ENCODE results near the gene PXYLP1. TPM values are rescaled to one million over a fixed set of nuclear protein-coding genes. Genes with fewer than 3 reads are reported as not detected.

Gene PXYLP1
- total RNA-seq, 6 donors from 2014 or later: 6.5 to 17.5 (median 9.8) TPM

DNA sequence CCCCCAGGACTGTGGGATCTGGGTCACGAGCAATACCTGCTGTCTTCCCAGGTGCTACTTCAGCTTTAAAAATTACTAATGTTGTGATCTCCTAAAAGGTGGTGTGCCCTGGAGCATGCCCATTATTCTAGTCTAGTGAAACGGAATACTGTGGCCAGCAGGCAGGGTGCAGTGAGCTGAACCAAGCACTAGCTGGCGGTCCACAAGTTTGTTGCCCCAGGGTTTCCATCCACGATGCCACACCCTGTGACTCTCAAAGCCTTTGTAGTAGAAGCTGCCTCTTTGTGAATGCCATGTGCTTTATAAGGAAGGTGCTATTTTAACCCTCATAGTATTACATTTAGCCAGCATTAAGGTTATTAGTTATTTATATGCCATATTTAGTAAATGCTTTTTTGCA is 49.1 kb downstream of the PXYLP1 start:
- ATAC-seq (ENCODE audit: low FRiP score in 2 of 2) (no peak), DNase-seq (no peak)
- Histone ChIP-seq H3K36me3 (peaks cover 0 to 7% (median 0%) of the 10 kb centered on the region in 4 donors), H3K4me3 (no peak overlapping the region), H3K27ac (no peak overlapping the region), H3K9me3 (no peaks in the 10 kb centered on the region), H3K4me1 (peaks cover 15 to 17% (median 17%) of the 10 kb centered on the region in 4 donors), H3K27me3 (no peaks in the 10 kb centered on the region)
- 84 to 89% methylated on average over 4 of the region's 4 CpGs for WGBS, 2 donors
- TF ChIP-seq POLR2AphosphoS5 (IDR thresholded peaks at IDR 0.05) (no peak), EP300 (IDR thresholded peaks at IDR 0.05) (no peak), POLR2A (IDR thresholded peaks at IDR 0.05) (no peak)
- TF ChIP-seq, protein P1, sequence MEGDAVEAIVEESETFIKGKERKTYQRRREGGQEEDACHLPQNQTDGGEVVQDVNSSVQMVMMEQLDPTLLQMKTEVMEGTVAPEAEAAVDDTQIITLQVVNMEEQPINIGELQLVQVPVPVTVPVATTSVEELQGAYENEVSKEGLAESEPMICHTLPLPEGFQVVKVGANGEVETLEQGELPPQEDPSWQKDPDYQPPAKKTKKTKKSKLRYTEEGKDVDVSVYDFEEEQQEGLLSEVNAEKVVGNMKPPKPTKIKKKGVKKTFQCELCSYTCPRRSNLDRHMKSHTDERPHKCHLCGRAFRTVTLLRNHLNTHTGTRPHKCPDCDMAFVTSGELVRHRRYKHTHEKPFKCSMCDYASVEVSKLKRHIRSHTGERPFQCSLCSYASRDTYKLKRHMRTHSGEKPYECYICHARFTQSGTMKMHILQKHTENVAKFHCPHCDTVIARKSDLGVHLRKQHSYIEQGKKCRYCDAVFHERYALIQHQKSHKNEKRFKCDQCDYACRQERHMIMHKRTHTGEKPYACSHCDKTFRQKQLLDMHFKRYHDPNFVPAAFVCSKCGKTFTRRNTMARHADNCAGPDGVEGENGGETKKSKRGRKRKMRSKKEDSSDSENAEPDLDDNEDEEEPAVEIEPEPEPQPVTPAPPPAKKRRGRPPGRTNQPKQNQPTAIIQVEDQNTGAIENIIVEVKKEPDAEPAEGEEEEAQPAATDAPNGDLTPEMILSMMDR (IDR thresholded peaks at IDR 0.05): no peak

DNA sequence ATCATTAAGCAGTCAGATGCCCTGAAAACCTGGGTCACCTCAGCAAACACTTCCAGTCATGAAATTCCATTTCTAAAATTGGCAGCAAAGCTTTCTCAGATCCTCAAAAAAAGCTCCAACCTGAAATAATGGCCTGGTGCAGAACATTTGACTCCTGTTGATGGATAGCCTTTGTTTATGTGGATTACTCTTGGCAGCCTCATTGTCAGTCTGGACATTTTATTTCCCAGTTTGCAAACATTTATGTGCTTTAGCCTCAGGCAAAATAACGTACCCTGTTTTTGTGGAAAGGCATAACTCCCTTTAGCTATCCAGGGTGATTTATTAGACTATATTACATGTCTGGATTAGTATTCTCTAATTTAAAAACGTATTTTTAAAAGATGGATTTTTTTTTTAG is 53.9 kb downstream of the PXYLP1 start:
- Histone ChIP-seq H3K27ac (no peak overlapping the region), H3K4me3 (no peak overlapping the region), H3K36me3 (peaks cover 0 to 13% (median 1%) of the 10 kb centered on the region in 4 donors), H3K9me3 (no peaks in the 10 kb centered on the region), H3K27me3 (no peaks in the 10 kb centered on the region), H3K4me1 (peaks cover 0 to 11% (median 5%) of the 10 kb centered on the region in 4 donors)
- ATAC-seq (ENCODE audit: low FRiP score in 2 of 2) (no peak), DNase-seq (no peak)
- TF ChIP-seq, protein P1 (IDR thresholded peaks at IDR 0.05): no peak
- no peak for TF ChIP-seq POLR2AphosphoS5 (IDR thresholded peaks at IDR 0.05)
- TF ChIP-seq POLR2A (IDR thresholded peaks at IDR 0.05): no peak
- no peak for TF ChIP-seq EP300 (IDR thresholded peaks at IDR 0.05)
- 85 to 91% methylated on average over 2 of the region's 2 CpGs for WGBS, 2 donors

DNA sequence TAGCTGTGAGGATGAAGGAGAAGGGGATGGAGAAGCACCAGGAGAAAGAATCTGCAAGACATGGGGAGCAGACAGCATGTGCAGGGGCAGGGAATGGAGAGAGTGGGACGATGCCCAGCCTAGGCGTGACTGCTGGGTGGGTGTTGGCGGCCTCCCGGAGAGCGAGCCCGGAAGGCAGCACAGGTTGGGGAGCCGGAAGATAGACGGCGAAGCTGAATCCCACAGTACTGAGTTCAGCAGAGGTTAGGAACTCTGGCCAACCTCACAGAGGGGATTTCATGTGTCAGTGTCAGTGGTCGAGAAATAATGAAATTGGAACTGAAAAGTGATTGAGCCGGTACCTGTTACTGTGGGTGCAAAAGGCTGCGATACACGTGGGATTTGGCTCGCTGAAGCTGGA is 55.2 kb downstream of the PXYLP1 start:
- TF ChIP-seq EP300 (IDR thresholded peaks at IDR 0.05) (no peak), POLR2AphosphoS5 (IDR thresholded peaks at IDR 0.05) (no peak)
- Histone ChIP-seq H3K9me3 (no peaks in the 10 kb centered on the region), H3K27ac (no peak overlapping the region), H3K4me3 (no peak overlapping the region), H3K36me3 (peaks cover 0 to 9% (median 1%) of the 10 kb centered on the region in 4 donors), H3K27me3 (no peaks in the 10 kb centered on the region), H3K4me1 (peaks cover 0 to 11% (median 5%) of the 10 kb centered on the region in 4 donors)
- ATAC-seq (ENCODE audit: low FRiP score in 2 of 2) (no peak), DNase-seq (peak in 1 of 2 donors; percentile 45)
- WGBS, 2 donors: 84 to 93% methylated on average over 14 of the region's 14 CpGs

DNA sequence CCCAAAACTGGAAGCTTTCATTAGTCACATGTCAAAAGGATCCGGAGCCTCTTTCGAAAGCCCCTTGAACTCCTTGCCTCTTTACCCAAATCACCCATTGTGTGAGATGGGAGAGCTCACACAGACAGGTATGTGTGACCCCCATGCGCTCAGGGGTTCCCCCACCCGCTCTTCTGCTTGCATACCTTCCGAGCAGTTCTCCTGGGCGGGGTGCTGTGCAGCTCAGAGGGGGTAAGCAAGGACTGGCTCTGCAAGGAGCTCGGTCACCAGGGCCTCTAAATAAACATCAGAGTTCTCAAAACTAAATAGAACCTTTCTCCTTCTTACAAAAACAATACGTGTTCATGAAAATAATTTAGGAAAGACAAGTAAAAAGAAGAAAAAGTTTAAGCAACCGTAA is 55.7 kb downstream of the PXYLP1 start:
- Histone ChIP-seq H3K9me3 (no peaks in the 10 kb centered on the region), H3K36me3 (peaks cover 0 to 9% (median 1%) of the 10 kb centered on the region in 4 donors), H3K27ac (no peak overlapping the region), H3K4me1 (peaks cover 0 to 11% (median 5%) of the 10 kb centered on the region in 4 donors), H3K27me3 (no peaks in the 10 kb centered on the region), H3K4me3 (no peak overlapping the region)
- TF ChIP-seq POLR2AphosphoS5 (IDR thresholded peaks at IDR 0.05) (no peak), EP300 (IDR thresholded peaks at IDR 0.05) (no peak), POLR2A (IDR thresholded peaks at IDR 0.05) (no peak)
- TF ChIP-seq, protein P1 (IDR thresholded peaks at IDR 0.05): no peak
- 58 to 66% methylated on average over 9 of the region's 9 CpGs for WGBS, 2 donors
- DNase-seq (no peak), ATAC-seq (ENCODE audit: low FRiP score in 2 of 2) (no peak)

DNA sequence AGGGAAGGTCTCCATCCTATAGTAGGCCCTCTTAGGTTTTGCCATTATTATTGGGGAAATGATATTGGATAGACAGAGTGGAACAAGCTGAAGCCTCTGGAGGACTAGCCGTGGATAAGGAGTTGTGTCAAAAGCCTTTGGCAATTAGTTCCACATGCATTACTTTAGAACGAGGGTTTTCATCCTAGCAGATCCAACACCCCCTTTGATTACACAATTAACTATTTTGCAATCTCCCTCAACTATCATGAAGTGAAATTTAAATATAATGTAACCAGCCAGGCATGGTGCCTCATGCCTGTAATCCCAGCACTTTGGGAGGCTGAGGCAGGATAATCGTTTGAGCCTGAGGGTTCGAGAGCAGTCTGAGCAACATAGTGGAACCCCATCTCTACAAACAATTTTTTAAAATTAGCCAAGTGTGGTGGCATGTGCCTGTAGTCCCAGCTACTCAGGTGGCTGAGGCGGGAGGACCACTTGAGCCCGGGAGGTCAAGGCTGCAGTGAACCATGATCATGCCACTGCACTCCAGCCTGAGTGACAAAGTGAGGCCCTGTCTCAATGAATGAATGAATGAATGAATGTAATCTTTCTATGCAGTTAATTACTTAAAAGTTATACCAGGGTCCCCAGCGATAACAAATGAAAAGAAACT is 56.8 kb downstream of the PXYLP1 start:
- WGBS, 2 donors: 73 to 75% methylated on average over 6 to 7 of the region's 7 CpGs
- Histone ChIP-seq H3K36me3 (peaks cover 0 to 9% (median 1%) of the 10 kb centered on the region in 4 donors), H3K4me1 (peaks cover under 1 to 11% (median 5%) of the 10 kb centered on the region in 4 donors), H3K4me3 (no peak overlapping the region), H3K27me3 (no peaks in the 10 kb centered on the region), H3K9me3 (no peaks in the 10 kb centered on the region), H3K27ac (no peak overlapping the region)
- DNase-seq (no peak), ATAC-seq (ENCODE audit: low FRiP score in 2 of 2) (no peak)
- TF ChIP-seq, protein P1 (IDR thresholded peaks at IDR 0.05): no peak
- TF ChIP-seq POLR2A (IDR thresholded peaks at IDR 0.05): no peak
- no peak for TF ChIP-seq EP300 (IDR thresholded peaks at IDR 0.05)
- no peak for TF ChIP-seq POLR2AphosphoS5 (IDR thresholded peaks at IDR 0.05)
